Naive thymus-derived CD4-positive, alpha-beta T cell (primary cell): ENCODE data around the gene HLA-E. TPM values are rescaled to one million over a fixed set of nuclear protein-coding genes. Genes with fewer than 3 reads are reported as not detected.
"Not testable (repeated sequence)": the region's sequence is repeated elsewhere in the genome, so short reads cannot be mapped to it uniquely, and the experiment has no call there.

ENCODE experiments used
- ATAC-seq: fragments of 150-1000 bp; cut with Tn5 transposase; 2 replicates; pipeline ENCODE4 v1.10.0; 2021; ENCODE audit warnings: mild to moderate bottlenecking, moderate library complexity
- CTCF ChIA-PET: fragments of 350-600 bp; sonication (Branson Sonifier 250); formaldehyde crosslinking; loops from one replicate; lab custom pipeline; 2021; ENCODE audit warnings: antibody characterized with exemption; lab: Charles Lee
- POLR2A ChIA-PET: fragments of 350-600 bp; sonication (Branson Sonifier 250); formaldehyde crosslinking; loops from one replicate; lab custom pipeline; 2021; ENCODE audit warnings: antibody characterized with exemption, inconsistent platforms; lab: Charles Lee
- DNase-seq, 9 donors: peaks; one replicate each; pipeline versions ENCODE4 v3.0.0 to v3.0.0-alpha.2; 2020 to 2022; ENCODE audit warnings: mixed read lengths in 1 of 9
- H3K27ac ChIP-seq: one replicate; pipeline ENCODE4 v1.7.0; 2013; ENCODE audit warnings: mild to moderate bottlenecking, low read depth, low read length, moderate library complexity
- H3K27me3 ChIP-seq, 2 donors: one replicate each; pipeline ENCODE4 v1.7.0; 2013; ENCODE audit warnings: low read length in 2 of 2, mild to moderate bottlenecking in 2 of 2, moderate library complexity in 2 of 2; ENCODE audit not compliant: control insufficient read depth in 2 of 2, insufficient read depth in 2 of 2
- H3K36me3 ChIP-seq, 3 experiments: 1 replicate in 2 of 3; 2 replicates in 1 of 3; pipeline ENCODE4 v1.7.0; 2013; ENCODE audit warnings: low read length in 3 of 3, mild to moderate bottlenecking in 3 of 3, moderate library complexity in 1 of 3; ENCODE audit not compliant: insufficient read depth in 3 of 3, control insufficient read depth in 2 of 3
- H3K4me1 ChIP-seq, 2 donors: one replicate each; pipeline ENCODE4 v1.7.0; 2013; ENCODE audit warnings: low read length in 2 of 2, mild to moderate bottlenecking in 2 of 2, moderate library complexity in 1 of 2; ENCODE audit not compliant: control insufficient read depth in 2 of 2, insufficient read depth in 2 of 2
- H3K4me3 ChIP-seq: 2 replicates; pipeline ENCODE4 v1.7.0; 2013; ENCODE audit warnings: mild to moderate bottlenecking, low read length
- H3K9me3 ChIP-seq, 3 experiments: 1 replicate in 2 of 3; 2 replicates in 1 of 3; pipeline ENCODE4 v1.7.0; 2013; ENCODE audit warnings: low read length in 3 of 3; ENCODE audit not compliant: control insufficient read depth in 2 of 3
- H3K27ac Mint-ChIP-seq, 9 donors: one replicate each; pipeline ENCODE4 v1.8.0; 2020 to 2022; ENCODE audit warnings: mixed read lengths in 9 of 9, mild to moderate bottlenecking in 8 of 9, moderate library complexity in 5 of 9, inconsistent platforms in 2 of 9
- H3K27me3 Mint-ChIP-seq, 5 donors: one replicate each; pipeline ENCODE4 v1.8.0; 2021 to 2022; ENCODE audit warnings: mixed read lengths in 5 of 5, mild to moderate bottlenecking in 1 of 5
- H3K36me3 Mint-ChIP-seq, 5 donors: one replicate each; pipeline ENCODE4 v1.8.0; 2020 to 2022; ENCODE audit warnings: mixed read lengths in 5 of 5, mild to moderate bottlenecking in 3 of 5, inconsistent platforms in 1 of 5
- H3K4me1 Mint-ChIP-seq, 7 donors: one replicate each; pipeline ENCODE4 v1.8.0; 2020 to 2022; ENCODE audit warnings: mixed read lengths in 7 of 7, mild to moderate bottlenecking in 3 of 7, inconsistent platforms in 1 of 7
- H3K4me3 Mint-ChIP-seq, 10 donors: one replicate each; pipeline ENCODE4 v1.8.0; 2020 to 2022; ENCODE audit warnings: mild to moderate bottlenecking in 10 of 10, mixed read lengths in 10 of 10, moderate library complexity in 6 of 10, inconsistent platforms in 2 of 10
- H3K9me3 Mint-ChIP-seq, 11 donors: one replicate each; pipeline ENCODE4 v1.8.0; 2020 to 2022; ENCODE audit warnings: mixed read lengths in 11 of 11, mild to moderate bottlenecking in 4 of 11, inconsistent platforms in 1 of 11, moderate library complexity in 1 of 11
- intact Hi-C, 2 donors: fragments of 100-400 bp; cut with micrococcal nuclease; formaldehyde crosslinking; loops; one replicate each; pipeline ENCODE4 v1.15.1; 2023
- polyA plus RNA-seq, 2 donors: library from polyadenylated mRNA; unstranded; fragments of 300-500 nt; fragmentation: Illumina TruSeq; gene quantifications; one replicate each; pipeline ENCODE4 v1.2.3, GENCODE V29; 2021
- total RNA-seq, 6 experiments: library from RNA in 5 of 6; stranded (reverse) in 5 of 6; gene quantifications; 1 replicate in 5 of 6; 2 replicates in 1 of 6; pipeline ENCODE4 v1.2.3 and lab custom pipeline; 2021 to 2026

HLA-E gene
- total and polyA plus RNA-seq, 7 experiments from 2014 or later = 614 to 3,096 (median 1,107) TPM

- Histone ChIP-seq H3K36me3 (no peaks in the 10 kb centered on the region), H3K4me3 (no peak overlapping the region), H3K27me3 (peaks cover 24 to 37% of the 10 kb centered on the region in 2 donors), H3K9me3 (no peaks in the 10 kb centered on the region), H3K27ac (no peak overlapping the region), H3K4me1 (peaks cover 9 to 13% of the 10 kb centered on the region in 2 donors)
- peaks cover 0 to 8% (median 0%) of the 10 kb centered on the region in 11 donors for H3K9me3 Mint-ChIP-seq
- ATAC-seq (no peak), DNase-seq (no peak)
- POLR2A ChIA-PET = interaction anchor here (1.4 kb wide), 1 partner anchor 15 kb away, joined by 3 read pairs; no protein-coding TSS in a partner anchor
- intact Hi-C loops = no loop called here
- no peak overlapping the region for H3K4me3 Mint-ChIP-seq
- peaks cover 6 to 12% (median 10%) of the 10 kb centered on the region in 7 donors for H3K4me1 Mint-ChIP-seq
- peaks cover 0 to 6% (median 4%) of the 10 kb centered on the region in 5 donors for H3K36me3 Mint-ChIP-seq
- H3K27me3 Mint-ChIP-seq = peaks cover 60 to 80% (median 64%) of the 10 kb centered on the region in 5 donors
- H3K27ac Mint-ChIP-seq = no peak overlapping the region
- CTCF ChIA-PET = interaction anchor here (0.8 kb wide), 1 partner anchor 9 kb away, joined by 3 read pairs; no protein-coding TSS in a partner anchor
Observed at GRCh38 chr6:30470968-30471367, 18.3 kb upstream of the HLA-E start.

GRCh38 chr6:30475116-30475515 lies 14.2 kb upstream of the HLA-E start:
- peaks cover 7 to 12% of the 10 kb centered on the region in 2 donors for H3K27me3 ChIP-seq
- CTCF ChIA-PET, POLR2A ChIA-PET, H3K27ac Mint-ChIP-seq, H3K27ac ChIP-seq, H3K4me3 ChIP-seq, H3K9me3 ChIP-seq, ATAC-seq, H3K4me3 Mint-ChIP-seq, H3K4me1 Mint-ChIP-seq, intact Hi-C loops, H3K4me1 ChIP-seq, DNase-seq, H3K36me3 Mint-ChIP-seq, H3K36me3 ChIP-seq: not testable (repeated sequence)
- Mint-ChIP-seq H3K27me3 (peaks cover 59 to 86% (median 68%) of the 10 kb centered on the region in 5 donors), H3K9me3 (peaks cover 0 to 11% (median 0%) of the 10 kb centered on the region in 11 donors)

GRCh38 chr6:30480536-30481156 lies 8.7 kb upstream of the HLA-E start:
- H3K27me3 Mint-ChIP-seq = peaks cover 46 to 78% (median 54%) of the 10 kb centered on the region in 5 donors
- H3K27me3 ChIP-seq = peaks cover 12 to 23% of the 10 kb centered on the region in 2 donors
- peaks cover 0 to 2% (median 0%) of the 10 kb centered on the region in 11 donors for H3K9me3 Mint-ChIP-seq
- H3K4me1 Mint-ChIP-seq = peaks cover 11 to 30% (median 22%) of the 10 kb centered on the region in 7 donors
- CTCF ChIA-PET = interaction anchor here (0.7 to 10.0 kb wide), 8 partner anchors 27 to 254 kb away, joined by 3 to 263 read pairs (median 6); partner anchors contain the start of genes DHX16 and PRR3
- peaks cover 21 to 23% of the 10 kb centered on the region in 2 donors for H3K4me1 ChIP-seq
- ATAC-seq (peak; percentile 87), DNase-seq (peak in 5 of 9 donors; percentile 32 to 56 (median 54))
- H3K36me3 Mint-ChIP-seq = no peaks in the 10 kb centered on the region
- intact Hi-C loops = loop anchor here (1.0 to 5.0 kb wide), 4 partner anchors 14 to 397 kb away; no protein-coding TSS in a partner anchor
- no peak overlapping the region for H3K27ac ChIP-seq
- peak overlapping the region in 6 of 9 donors; percentile 1 to 48 (median 19) for H3K27ac Mint-ChIP-seq
- H3K4me3 ChIP-seq = no peak overlapping the region
- no peaks in the 10 kb centered on the region for H3K9me3 ChIP-seq
- H3K4me3 Mint-ChIP-seq = peak overlapping the region; percentile 1 to 61 (median 55)
- H3K36me3 ChIP-seq = no peaks in the 10 kb centered on the region
- POLR2A ChIA-PET = interaction anchor here (0.5 to 1.5 kb wide), 8 partner anchors 10 to 1054 kb away, joined by 3 to 5 read pairs (median 4); no protein-coding TSS in a partner anchor

- no peaks in the 10 kb centered on the region for H3K36me3 ChIP-seq
- peaks cover 12 to 23% of the 10 kb centered on the region in 2 donors for H3K27me3 ChIP-seq
- Mint-ChIP-seq H3K27me3 (peaks cover 43 to 75% (median 50%) of the 10 kb centered on the region in 5 donors), H3K4me3 (peak overlapping the region in 7 of 10 donors; percentile 40 to 61 (median 57)), H3K9me3 (peaks cover 0 to 1% (median 0%) of the 10 kb centered on the region in 11 donors), H3K36me3 (no peaks in the 10 kb centered on the region), H3K4me1 (peaks cover 11 to 35% (median 24%) of the 10 kb centered on the region in 7 donors), H3K27ac (peak overlapping the region in 4 of 9 donors; percentile 1 to 22 (median 8))
- H3K4me3 ChIP-seq = no peak overlapping the region
- H3K4me1 ChIP-seq = peaks cover 21 to 23% of the 10 kb centered on the region in 2 donors
- no peak for ATAC-seq
- ChIA-PET CTCF (interaction anchor here (1.0 to 10.0 kb wide), 20 partner anchors 29 to 427 kb away, joined by 3 to 263 read pairs (median 5); partner anchors contain the start of genes ABCF1, GTF2H4 and PRR3), POLR2A (interaction anchor here (0.6 to 1.5 kb wide), 9 partner anchors 9 to 193 kb away, joined by 3 to 10 read pairs (median 4); no protein-coding TSS in a partner anchor)
- H3K27ac ChIP-seq = no peak overlapping the region
- intact Hi-C loops = loop anchor here (2.0 to 5.0 kb wide), 3 partner anchors 15 to 396 kb away; no protein-coding TSS in a partner anchor
- no peaks in the 10 kb centered on the region for H3K9me3 ChIP-seq
- no peak for DNase-seq
Observed at GRCh38 chr6:30481211-30481964, 7.9 kb upstream of the HLA-E start.

- not testable (repeated sequence) for H3K9me3 Mint-ChIP-seq, H3K36me3 Mint-ChIP-seq, H3K36me3 ChIP-seq, H3K4me3 ChIP-seq, H3K27ac ChIP-seq, H3K9me3 ChIP-seq
- H3K4me1 Mint-ChIP-seq = peaks cover 11 to 39% (median 27%) of the 10 kb centered on the region in 7 donors
- peak overlapping the region in 7 of 10 donors; percentile 16 to 57 (median 43) for H3K4me3 Mint-ChIP-seq
- DNase-seq = peak; percentile 70 to 84 (median 81)
- H3K27me3 Mint-ChIP-seq = peaks cover 42 to 69% (median 47%) of the 10 kb centered on the region in 5 donors
- Histone ChIP-seq H3K4me1 (peaks cover 21 to 23% of the 10 kb centered on the region in 2 donors), H3K27me3 (peaks cover 12 to 23% of the 10 kb centered on the region in 2 donors)
- H3K27ac Mint-ChIP-seq = peak overlapping the region in 2 of 9 donors; percentile 35 to 77
- ChIA-PET CTCF (interaction anchor here (0.6 to 10.0 kb wide), 25 partner anchors 10 to 426 kb away, joined by 3 to 263 read pairs (median 5); partner anchors contain the start of genes ABCF1, GTF2H4 and PRR3), POLR2A (interaction anchor here (0.6 to 3.6 kb wide), 13 partner anchors 8 to 254 kb away, joined by 3 to 36 read pairs (median 4); no protein-coding TSS in a partner anchor)
- ATAC-seq = peak; percentile 89
- intact Hi-C loops = loop anchor here (1.0 to 5.0 kb wide), 9 partner anchors 15 to 605 kb away; partner anchors contain the start of gene DHX16 (in 2 of the 2)
Observed at GRCh38 chr6:30481965-30482644, 7.2 kb upstream of the HLA-E start.
